C4-2B (cell line): ENCODE results near the gene STX18.

Experiments
- ZFX ChIP-seq: fragments of 450-650 bp; IDR thresholded peaks from 2 replicates; pipeline ENCODE4 v1.6.1; 2017
- TF ChIP-seq, protein P1 (sequence below): fragments of 450-650 bp; conservative IDR thresholded peaks from 2 replicates; pipeline ENCODE4 v1.5.1; 2017; ENCODE audit warnings: mild to moderate bottlenecking

DNA sequence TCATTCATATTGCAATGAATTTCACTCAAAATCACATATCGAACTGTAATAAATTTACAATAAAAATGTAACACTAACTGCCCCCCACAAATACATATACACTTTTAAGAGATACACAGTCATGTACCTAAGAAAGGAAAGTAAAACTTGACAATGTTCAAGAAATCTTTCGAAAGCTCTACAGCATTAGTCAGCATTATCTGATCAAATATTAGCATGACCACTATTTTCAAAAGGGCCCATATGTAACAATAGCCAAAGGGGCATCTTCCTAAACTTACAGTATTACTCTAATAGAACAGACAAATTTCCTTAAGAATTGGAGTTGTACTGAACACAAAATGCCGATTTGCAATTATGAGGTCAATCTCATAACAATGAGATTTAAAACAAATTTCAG lies 51.8 kb downstream of the STX18 start:
- TF ChIP-seq, protein P1, sequence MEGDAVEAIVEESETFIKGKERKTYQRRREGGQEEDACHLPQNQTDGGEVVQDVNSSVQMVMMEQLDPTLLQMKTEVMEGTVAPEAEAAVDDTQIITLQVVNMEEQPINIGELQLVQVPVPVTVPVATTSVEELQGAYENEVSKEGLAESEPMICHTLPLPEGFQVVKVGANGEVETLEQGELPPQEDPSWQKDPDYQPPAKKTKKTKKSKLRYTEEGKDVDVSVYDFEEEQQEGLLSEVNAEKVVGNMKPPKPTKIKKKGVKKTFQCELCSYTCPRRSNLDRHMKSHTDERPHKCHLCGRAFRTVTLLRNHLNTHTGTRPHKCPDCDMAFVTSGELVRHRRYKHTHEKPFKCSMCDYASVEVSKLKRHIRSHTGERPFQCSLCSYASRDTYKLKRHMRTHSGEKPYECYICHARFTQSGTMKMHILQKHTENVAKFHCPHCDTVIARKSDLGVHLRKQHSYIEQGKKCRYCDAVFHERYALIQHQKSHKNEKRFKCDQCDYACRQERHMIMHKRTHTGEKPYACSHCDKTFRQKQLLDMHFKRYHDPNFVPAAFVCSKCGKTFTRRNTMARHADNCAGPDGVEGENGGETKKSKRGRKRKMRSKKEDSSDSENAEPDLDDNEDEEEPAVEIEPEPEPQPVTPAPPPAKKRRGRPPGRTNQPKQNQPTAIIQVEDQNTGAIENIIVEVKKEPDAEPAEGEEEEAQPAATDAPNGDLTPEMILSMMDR = no peak
- TF ChIP-seq ZFX = no peak
